Measurements from ENCODE around the gene RTP3.

RTP3 gene

GRCh38 chr3:46497556-46498265 lies at the start of gene RTP3:
Gene RTP3 (plus strand): TSS chr3:46497976. CDS start chr3:46498063, 87 bp downstream.
- FAIRE-seq (no peak), DNase-seq (ENCODE audit: extremely low spot score, insufficient read length, low read depth) (no peak)

GRCh38 chr3:46448721-46449120 lies 49.1 kb upstream of the RTP3 start:
- DNase-seq (ENCODE audit: extremely low spot score, insufficient read length, low read depth) (no peak), FAIRE-seq (no peak)

- no peak for FAIRE-seq
- no peak for DNase-seq (ENCODE audit: extremely low spot score, insufficient read length, low read depth)
Measured at GRCh38 chr3:46449755-46450552, 47.8 kb upstream of the RTP3 start.

GRCh38 chr3:46453526-46454208 lies 44.1 kb upstream of the RTP3 start:
- DNase-seq (ENCODE audit: extremely low spot score, insufficient read length, low read depth) (no peak), FAIRE-seq (no peak)

- no peak for FAIRE-seq
- no peak for DNase-seq (ENCODE audit: extremely low spot score, insufficient read length, low read depth)
Measured at GRCh38 chr3:46454209-46454595, 43.6 kb upstream of the RTP3 start.

- FAIRE-seq, result no peak
Measured at GRCh38 chr3:46454606-46455005, 43.2 kb upstream of the RTP3 start.

GRCh38 chr3:46455231-46456115 lies 42.3 kb upstream of the RTP3 start:
- no peak for DNase-seq (ENCODE audit: extremely low spot score, insufficient read length, low read depth)
- no peak for FAIRE-seq

More at GRCh38 chr3:46454606-46455005, 43.2 kb upstream of the RTP3 start:
- no peak for DNase-seq (ENCODE audit: extremely low spot score, insufficient read length, low read depth)

GRCh38 chr3:46456118-46456517 lies 41.7 kb upstream of the RTP3 start:
- FAIRE-seq, result no peak
- no peak for DNase-seq (ENCODE audit: extremely low spot score, insufficient read length, low read depth)

DNA sequence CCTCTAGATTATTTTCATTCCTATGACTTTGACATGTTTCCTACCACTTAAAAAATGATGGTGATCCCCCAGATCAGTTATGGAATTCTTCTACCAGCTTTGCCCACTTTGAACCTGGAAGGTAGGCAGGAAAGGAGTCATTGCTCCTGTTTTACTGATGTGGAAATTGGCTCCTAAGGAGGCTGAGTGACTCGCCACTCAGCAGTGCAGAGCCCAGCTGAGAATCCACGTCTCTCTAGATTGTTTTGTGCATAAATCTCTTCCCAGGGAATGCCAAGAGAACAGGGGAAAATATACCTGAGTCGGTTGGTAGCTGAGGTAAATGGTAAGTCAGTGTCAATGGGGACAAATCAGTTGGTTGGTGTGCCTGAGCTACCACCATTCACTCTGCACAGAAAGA lies 37.7 kb upstream of the RTP3 start:
- FAIRE-seq (no peak), DNase-seq (ENCODE audit: extremely low spot score, insufficient read length, low read depth) (no peak)

DNA sequence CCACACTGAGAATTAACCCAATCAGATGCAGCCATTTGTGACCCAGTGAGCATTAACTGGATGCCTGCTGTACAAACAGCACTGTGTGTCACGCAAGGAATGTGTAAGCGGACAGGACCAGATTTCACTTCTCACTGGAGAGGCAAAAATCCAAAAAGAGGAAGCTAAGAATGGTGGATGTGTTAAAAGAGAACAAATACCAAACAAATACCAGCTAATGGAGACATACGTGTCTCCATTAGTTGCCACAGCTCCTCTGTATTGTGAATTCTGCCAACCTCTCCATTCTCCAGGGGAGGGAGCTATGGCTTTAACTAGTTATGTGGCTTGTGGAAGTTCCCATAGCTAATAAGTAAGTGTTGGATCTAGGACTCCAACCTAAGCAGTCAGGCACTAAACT lies 35.7 kb upstream of the RTP3 start:
- DNase-seq (ENCODE audit: extremely low spot score, insufficient read length, low read depth), result no peak
- FAIRE-seq, result no peak

GRCh38 chr3:46462511-46462910 lies 35.3 kb upstream of the RTP3 start:
- DNase-seq (ENCODE audit: extremely low spot score, insufficient read length, low read depth), result no peak
- no peak for FAIRE-seq

- FAIRE-seq, result no peak
- no peak for DNase-seq (ENCODE audit: extremely low spot score, insufficient read length, low read depth)
Measured at GRCh38 chr3:46463120-46463867, 34.5 kb upstream of the RTP3 start.

DNA sequence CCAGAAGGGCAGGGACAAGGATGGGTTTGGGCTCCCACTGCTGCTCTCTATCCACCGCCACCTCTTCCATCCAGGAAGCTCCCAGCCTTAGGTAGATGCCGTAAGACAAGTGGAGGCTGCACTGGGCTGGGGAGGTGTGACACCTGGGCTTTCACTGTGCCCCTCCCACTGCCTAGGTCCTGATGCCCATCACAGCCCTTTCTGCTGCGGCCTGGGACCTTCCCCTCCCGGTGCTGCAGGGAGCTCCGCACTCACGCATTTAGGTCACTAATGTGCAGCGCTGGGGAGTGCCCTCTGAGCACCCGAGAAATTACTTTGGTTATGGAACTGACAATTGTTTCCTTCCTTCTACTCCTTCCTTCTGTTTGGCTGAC lies 33.9 kb upstream of the RTP3 start:
- DNase-seq (ENCODE audit: extremely low spot score, insufficient read length, low read depth) (no peak), FAIRE-seq (no peak)

DNA sequence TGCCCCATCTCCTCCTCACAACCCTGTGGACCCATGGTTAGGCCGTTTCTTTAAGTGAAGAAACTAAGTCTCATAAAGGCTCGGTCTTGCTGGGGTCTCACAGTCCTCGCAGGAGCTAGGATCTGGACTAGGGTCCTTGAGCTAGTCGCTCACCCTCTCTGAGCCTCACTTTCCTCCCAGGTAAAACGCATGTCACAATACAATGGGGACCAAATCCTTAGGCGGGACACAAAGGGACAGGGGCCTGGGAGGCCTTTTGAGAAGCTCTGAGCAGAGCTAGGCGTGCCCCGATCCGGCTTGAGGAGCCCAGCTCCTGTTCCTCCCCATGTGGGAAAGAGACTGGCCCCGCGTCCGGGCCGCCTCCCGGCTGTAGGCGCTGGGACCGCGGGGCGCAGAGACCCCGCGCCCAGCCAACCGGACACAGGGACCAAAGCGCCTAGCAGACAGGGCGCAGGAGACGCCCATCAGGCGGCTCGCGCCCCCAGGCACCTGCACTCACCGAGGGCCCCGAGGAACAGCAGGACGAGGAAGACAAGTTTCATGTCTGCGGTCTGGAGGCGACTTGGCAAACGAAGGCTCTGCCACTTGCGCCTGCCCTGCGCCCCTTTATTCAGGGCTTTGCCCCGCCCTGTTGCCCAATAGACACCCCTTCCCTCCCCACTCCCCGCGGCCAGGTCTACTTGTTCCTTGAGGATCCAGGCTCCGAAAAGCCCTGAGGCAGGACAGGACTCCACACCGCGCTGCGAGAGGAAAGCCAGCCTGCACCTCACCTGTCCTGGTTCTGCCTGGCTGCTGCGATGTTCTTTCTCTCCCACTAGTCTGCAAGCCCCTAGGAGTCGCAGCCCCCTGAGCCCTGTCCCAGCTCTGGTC lies 33.2 kb upstream of the RTP3 start, which contains the start of gene LTF:
LTF (minus strand) TSS at position 580 of the 870 bp plus-strand sequence; CDS start at position 542, 38 bp downstream.
- DNase-seq (ENCODE audit: extremely low spot score, insufficient read length, low read depth) (no peak), FAIRE-seq (no peak)

DNA sequence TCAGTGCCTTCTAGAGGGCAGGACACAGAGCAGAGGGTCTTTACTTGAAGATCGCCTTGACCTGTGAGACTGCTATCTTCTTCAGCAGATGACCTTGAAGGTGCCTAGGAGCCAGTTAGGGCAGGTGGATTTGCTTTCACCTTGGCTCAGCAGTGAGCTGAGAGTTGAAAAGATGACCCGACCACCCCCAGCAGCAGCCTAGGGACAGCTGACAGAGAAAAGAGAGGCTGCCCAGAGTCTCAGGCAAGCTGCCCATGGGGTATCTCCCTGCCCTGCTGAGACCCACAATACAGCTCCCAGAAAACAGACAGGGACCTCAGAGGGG lies 32.6 kb upstream of the RTP3 start:
- FAIRE-seq, result no peak
- DNase-seq (ENCODE audit: extremely low spot score, insufficient read length, low read depth), result no peak

DNA sequence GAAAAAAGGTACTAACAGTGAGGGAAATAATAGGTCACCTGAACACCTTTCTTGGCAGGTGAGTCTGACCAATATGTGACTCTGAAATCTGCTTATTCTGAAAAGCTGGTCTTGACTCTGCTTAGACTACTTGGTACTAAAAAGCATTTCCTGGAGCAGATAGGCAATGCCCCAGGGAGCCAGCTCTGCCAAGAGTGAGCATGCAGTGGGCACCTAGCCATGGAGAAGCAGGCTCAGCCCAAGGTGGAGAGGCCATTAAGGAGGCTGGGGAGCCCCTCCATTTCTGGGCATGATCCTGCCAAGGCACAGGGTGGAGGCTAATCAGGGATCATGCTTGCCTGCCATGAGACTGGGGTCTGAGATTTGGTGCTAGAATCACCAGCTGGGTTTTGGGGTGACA lies 31.5 kb upstream of the RTP3 start:
- no peak for DNase-seq (ENCODE audit: extremely low spot score, insufficient read length, low read depth)
- FAIRE-seq, result no peak

DNA sequence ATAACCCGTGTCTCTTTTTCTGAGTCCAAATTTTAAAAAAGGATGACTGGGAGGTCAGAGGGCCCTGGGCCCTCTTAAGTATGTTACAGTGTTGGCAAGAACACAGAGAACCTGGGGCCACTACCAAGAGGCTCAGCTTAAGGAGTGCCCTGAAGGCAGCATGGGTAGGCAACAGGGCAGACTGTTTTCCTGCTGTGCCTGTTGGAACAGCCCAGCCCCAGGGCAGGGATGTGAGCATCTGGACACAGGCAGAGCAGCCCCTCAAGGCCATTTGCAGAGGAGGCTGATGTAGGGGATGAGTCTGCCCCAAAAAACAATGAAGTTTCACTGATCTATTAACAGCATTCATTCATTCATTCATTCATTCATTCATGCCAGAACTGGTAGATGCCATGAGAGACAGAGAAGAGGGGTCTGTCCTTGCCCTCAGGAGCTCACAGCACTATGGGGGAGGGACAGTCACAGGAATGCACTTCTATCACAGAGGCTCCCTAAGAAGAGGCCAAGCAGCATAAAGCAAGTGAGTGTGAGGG lies 30.8 kb upstream of the RTP3 start:
- FAIRE-seq (no peak), DNase-seq (ENCODE audit: extremely low spot score, insufficient read length, low read depth) (no peak)

GRCh38 chr3:46467562-46467961 lies 30.2 kb upstream of the RTP3 start:
- DNase-seq (ENCODE audit: extremely low spot score, insufficient read length, low read depth) (no peak), FAIRE-seq (no peak)
